DOHH2 (cell line): ENCODE data around the gene NCSTN.

Experiments
- H3F3A ChIP-seq: fragments of 200-600 bp; sonication (generic), shearing (Covaris generic); 2 replicates; pipeline ENCODE4 v1.6.0; 2016; ENCODE audit warnings: antibody characterized with exemption, mild to moderate bottlenecking; ENCODE audit not compliant: control insufficient read depth, insufficient read depth
- H3K27ac ChIP-seq: fragments of 200-600 bp; sonication (generic); 2 replicates; pipeline ENCODE4 v1.5.1; 2014; ENCODE audit warnings: low read depth, mild to moderate bottlenecking, low read length, moderate library complexity
- H3K27me3 ChIP-seq: fragments of 200-600 bp; sonication (generic); 2 replicates; pipeline ENCODE4 v1.6.1; 2014; ENCODE audit warnings: mild to moderate bottlenecking, low read length, mixed read lengths; ENCODE audit not compliant: control insufficient read depth
- H3K36me3 ChIP-seq: fragments of 200-600 bp; sonication (generic); 2 replicates; pipeline ENCODE4 v1.6.1; 2014; ENCODE audit warnings: mild to moderate bottlenecking, low read length, moderate library complexity, mixed read lengths; ENCODE audit not compliant: control insufficient read depth
- H3K4me1 ChIP-seq: fragments of 200-600 bp; sonication (generic); 2 replicates; pipeline ENCODE4 v1.6.1; 2014; ENCODE audit warnings: mild to moderate bottlenecking, low read length, mixed read lengths; ENCODE audit not compliant: control insufficient read depth
- H3K4me2 ChIP-seq: fragments of 200-600 bp; sonication (generic); 2 replicates; pipeline ENCODE4 v1.6.0; 2014; ENCODE audit warnings: mild to moderate bottlenecking, low read length, moderate library complexity
- H3K4me3 ChIP-seq: fragments of 200-600 bp; sonication (generic); 2 replicates; pipeline ENCODE4 v1.5.1; 2014; ENCODE audit warnings: mild to moderate bottlenecking, low read length, mixed read lengths
- H3K79me2 ChIP-seq: fragments of 200-600 bp; sonication (generic); 2 replicates; pipeline ENCODE4 v1.6.1; 2014; ENCODE audit warnings: mild to moderate bottlenecking, low read length, mixed read lengths; ENCODE audit not compliant: control insufficient read depth
- H3K9me2 ChIP-seq: fragments of 200-600 bp; sonication (generic); replicated peaks from 2 replicates; pipeline ENCODE4 v1.6.1; 2014; ENCODE audit warnings: mild to moderate bottlenecking, low read length, mixed read lengths; ENCODE audit not compliant: control insufficient read depth
- H3K9me3 ChIP-seq: fragments of 200-600 bp; sonication (generic); 2 replicates; pipeline ENCODE4 v1.6.1; 2014; ENCODE audit warnings: antibody characterized with exemption, low read length, mixed read lengths; ENCODE audit not compliant: control insufficient read depth, insufficient read depth
- H4K20me1 ChIP-seq: fragments of 200-600 bp; sonication (generic); 2 replicates; pipeline ENCODE4 v1.6.0; 2014; ENCODE audit warnings: low read depth, mild to moderate bottlenecking, antibody characterized with exemption, low read length, moderate library complexity; ENCODE audit not compliant: control insufficient read depth, insufficient read depth
- EZH2phosphoT487 ChIP-seq: fragments of 200-600 bp; sonication (generic); IDR thresholded peaks from 2 replicates; pipeline ENCODE4 v1.6.1; 2017; ENCODE audit warnings: borderline replicate concordance, mild to moderate bottlenecking, antibody characterized with exemption, low read length, moderate library complexity, mixed read lengths
- TF ChIP-seq, protein P1 (sequence below): fragments of 200-600 bp; sonication (generic); IDR thresholded peaks from one replicate; pipeline ENCODE4 v1.5.1; 2014; ENCODE audit warnings: antibody characterized with exemption, mild to moderate bottlenecking, low read depth, low read length; ENCODE audit not compliant: poor library complexity, severe bottlenecking

Gene NCSTN

DNA sequence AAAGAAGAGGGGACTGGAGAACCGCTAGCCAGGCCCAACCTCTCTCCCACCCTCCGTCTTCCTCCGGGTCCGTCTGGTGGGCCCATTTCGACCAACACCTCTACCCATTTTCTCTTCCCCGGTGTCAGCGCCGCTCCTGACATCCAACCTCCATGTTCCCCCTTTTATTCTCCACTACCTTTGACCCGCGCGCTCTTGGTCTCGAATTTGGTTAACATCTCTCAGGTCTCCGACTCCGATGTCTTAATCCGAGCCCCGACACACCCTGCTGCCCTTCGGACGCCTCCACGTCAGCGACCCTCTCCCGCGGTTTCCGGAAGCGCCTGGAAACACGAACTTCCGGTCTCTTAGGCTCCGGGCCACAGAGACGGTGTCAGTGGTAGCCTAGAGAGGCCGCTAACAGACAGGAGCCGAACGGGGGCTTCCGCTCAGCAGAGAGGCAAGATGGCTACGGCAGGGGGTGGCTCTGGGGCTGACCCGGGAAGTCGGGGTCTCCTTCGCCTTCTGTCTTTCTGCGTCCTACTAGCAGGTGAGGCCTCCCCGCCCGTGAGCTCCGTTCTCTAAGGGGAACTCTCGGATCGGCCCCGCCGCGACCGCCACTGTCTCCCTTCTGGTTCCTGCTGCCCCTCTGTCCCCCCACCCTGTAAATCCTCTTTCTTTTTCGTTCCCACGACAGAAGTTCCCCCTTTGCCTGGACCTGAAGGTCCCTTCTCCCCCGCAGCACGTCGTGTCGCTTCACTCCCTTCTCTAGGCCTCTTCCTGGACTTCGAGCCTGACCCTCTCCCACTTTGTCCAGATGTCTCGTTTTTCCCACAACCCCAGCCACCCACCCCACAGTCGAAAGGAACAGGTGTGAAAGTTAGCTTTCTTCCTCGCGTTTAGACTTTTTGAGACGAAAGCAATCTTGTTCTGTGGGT is at the start of gene NCSTN, which contains the start of gene COPA:
Gene NCSTN, plus strand, starts transcription at position 431 of the 917 bp plus-strand sequence. Its CDS starts 14 bp downstream, at position 445.
Gene COPA, minus strand, starts transcription at position 298 of the 917 bp plus-strand sequence. Its CDS starts 80 bp downstream, at position 218.
- H4K20me1 ChIP-seq, result peaks cover 4% of the 10 kb centered on the region; the same call in 1 of the 2 replicates
- peak within 1 kb of the TSS; percentile 58 for H3K4me2 ChIP-seq
- peak within 1 kb of the TSS; percentile 88 for H3K4me3 ChIP-seq
- TF ChIP-seq EZH2phosphoT487, result no peak
- TF ChIP-seq, protein P1, sequence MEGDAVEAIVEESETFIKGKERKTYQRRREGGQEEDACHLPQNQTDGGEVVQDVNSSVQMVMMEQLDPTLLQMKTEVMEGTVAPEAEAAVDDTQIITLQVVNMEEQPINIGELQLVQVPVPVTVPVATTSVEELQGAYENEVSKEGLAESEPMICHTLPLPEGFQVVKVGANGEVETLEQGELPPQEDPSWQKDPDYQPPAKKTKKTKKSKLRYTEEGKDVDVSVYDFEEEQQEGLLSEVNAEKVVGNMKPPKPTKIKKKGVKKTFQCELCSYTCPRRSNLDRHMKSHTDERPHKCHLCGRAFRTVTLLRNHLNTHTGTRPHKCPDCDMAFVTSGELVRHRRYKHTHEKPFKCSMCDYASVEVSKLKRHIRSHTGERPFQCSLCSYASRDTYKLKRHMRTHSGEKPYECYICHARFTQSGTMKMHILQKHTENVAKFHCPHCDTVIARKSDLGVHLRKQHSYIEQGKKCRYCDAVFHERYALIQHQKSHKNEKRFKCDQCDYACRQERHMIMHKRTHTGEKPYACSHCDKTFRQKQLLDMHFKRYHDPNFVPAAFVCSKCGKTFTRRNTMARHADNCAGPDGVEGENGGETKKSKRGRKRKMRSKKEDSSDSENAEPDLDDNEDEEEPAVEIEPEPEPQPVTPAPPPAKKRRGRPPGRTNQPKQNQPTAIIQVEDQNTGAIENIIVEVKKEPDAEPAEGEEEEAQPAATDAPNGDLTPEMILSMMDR, result no peak
- H3F3A ChIP-seq, result no peaks in the 10 kb centered on the region
- no peaks in the 10 kb centered on the region for H3K9me2 ChIP-seq
- peaks cover 80% of the 10 kb centered on the region for H3K36me3 ChIP-seq
- H3K79me2 ChIP-seq, result peaks cover 78% of the 10 kb centered on the region
- H3K27ac ChIP-seq, result peak within 1 kb of the TSS; percentile 60
- H3K4me1 ChIP-seq, result peaks cover 45% of the 10 kb centered on the region
- no peaks in the 10 kb centered on the region for H3K9me3 ChIP-seq
- H3K27me3 ChIP-seq, result no peaks in the 10 kb centered on the region

- peaks cover 13% of the 10 kb centered on the region for H3F3A ChIP-seq
- H3K4me2 ChIP-seq, result no peak overlapping the region
- H3K27me3 ChIP-seq, result no peaks in the 10 kb centered on the region
- H3K9me2 ChIP-seq, result no peaks in the 10 kb centered on the region
- no peaks in the 10 kb centered on the region for H3K4me1 ChIP-seq
- no peaks in the 10 kb centered on the region for H4K20me1 ChIP-seq
- TF ChIP-seq, protein P1, result no peak
- TF ChIP-seq EZH2phosphoT487, result no peak
- H3K4me3 ChIP-seq, result no peak overlapping the region
- no peaks in the 10 kb centered on the region for H3K9me3 ChIP-seq
- H3K36me3 ChIP-seq, result peaks cover 93% of the 10 kb centered on the region
- H3K27ac ChIP-seq, result no peak overlapping the region
- no peaks in the 10 kb centered on the region for H3K79me2 ChIP-seq
These were observed 47.1 kb upstream of the NCSTN start for GRCh38 chr1:160296036-160296435.

DNA sequence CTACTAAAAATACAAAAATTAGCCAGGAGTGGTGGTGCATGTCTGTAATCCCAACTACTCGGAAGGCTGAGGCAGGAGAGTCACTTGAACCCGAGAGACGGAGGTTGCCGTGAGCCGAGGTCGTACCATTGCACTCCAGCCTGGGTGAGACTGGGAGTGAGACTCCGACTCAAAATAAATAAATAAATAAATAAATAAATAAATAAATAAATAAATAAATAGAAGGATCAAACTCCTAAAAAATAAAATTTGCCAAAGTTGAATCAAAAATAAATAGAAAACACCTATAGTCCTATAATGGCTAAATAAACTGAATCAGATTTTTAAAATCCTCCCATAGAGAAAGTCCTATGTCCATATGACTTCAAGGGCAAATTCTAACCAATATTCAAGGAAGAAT is 43.0 kb upstream of the NCSTN start:
- Histone ChIP-seq H3F3A (no peaks in the 10 kb centered on the region), H3K27ac (no peak overlapping the region), H3K4me3 (no peak overlapping the region), H3K27me3 (no peaks in the 10 kb centered on the region), H3K4me1 (no peaks in the 10 kb centered on the region), H3K9me2 (no peaks in the 10 kb centered on the region), H3K4me2 (no peak overlapping the region), H3K9me3 (no peaks in the 10 kb centered on the region), H3K79me2 (no peaks in the 10 kb centered on the region), H3K36me3 (peaks cover 78% of the 10 kb centered on the region), H4K20me1 (no peaks in the 10 kb centered on the region)
- TF ChIP-seq, protein P1, result no peak
- TF ChIP-seq EZH2phosphoT487, result no peak
